NCI-H345 treated with DMSO at 0.1 percent for 48 hours (cell line): ENCODE data around the gene SOAT1.
"Not testable (repeated sequence)": the region's sequence is repeated elsewhere in the genome, so short reads cannot be mapped to it uniquely, and the experiment has no call there.

Experiments
- DNase-seq: peaks from one replicate; lab custom pipeline; 2025; ENCODE audit not compliant: unreplicated experiment; lab: John Stamatoyannopoulos, UW

SOAT1 gene

DNA sequence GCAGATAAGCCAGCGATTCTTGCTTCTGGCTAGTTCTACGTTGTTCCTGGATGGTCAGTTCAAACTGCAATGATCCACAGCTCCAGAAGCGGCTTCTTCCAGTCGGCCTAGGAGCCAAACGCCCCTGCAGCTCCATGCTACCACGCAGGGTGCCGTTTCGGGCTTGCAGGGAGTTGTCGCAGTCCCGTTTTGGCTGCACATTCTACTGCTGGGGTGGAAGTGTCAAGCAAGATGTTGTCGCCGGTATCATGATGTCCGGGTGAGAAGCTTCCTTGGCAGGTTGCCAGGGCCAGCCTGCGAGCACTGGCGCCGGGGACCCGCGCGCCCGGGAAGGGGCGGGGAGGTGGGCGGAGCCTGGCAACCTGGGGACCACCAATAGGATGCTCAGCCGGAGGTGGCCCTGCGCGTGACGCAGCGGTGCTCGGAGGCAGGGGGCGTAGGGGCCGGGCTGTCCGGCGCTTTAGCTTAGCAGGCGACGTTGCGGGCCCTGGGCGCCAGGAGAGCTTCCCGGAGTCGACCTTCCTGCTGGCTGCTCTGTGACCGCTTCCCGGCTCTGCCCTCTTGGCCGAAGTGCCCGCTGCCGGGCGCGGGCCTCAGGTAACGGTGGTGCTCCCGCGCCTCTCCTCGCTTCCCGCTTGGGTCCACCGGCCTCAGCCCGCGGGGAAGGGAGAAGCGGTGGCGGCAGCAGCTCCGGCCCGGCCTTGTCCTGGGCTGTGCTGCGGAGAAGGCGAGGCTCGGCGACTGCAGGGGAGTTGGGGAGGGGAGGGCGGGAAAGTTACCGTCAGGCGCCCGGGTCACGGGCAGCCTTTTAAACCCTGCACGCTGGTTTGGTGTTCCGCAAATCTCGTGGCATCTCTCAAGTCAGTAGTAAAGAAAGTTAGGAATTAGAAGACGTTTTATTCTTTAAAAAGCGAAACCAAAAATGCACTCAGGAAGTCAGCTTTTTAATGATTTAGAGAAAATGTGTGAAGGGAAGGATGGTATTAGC, at the start of gene SOAT1:
Gene SOAT1, plus strand, starts transcription at position 458 of the 988 bp plus-strand sequence. CDS start 8,888 bp downstream, outside the sequence.
- DNase-seq, result peak; percentile 88

DNA sequence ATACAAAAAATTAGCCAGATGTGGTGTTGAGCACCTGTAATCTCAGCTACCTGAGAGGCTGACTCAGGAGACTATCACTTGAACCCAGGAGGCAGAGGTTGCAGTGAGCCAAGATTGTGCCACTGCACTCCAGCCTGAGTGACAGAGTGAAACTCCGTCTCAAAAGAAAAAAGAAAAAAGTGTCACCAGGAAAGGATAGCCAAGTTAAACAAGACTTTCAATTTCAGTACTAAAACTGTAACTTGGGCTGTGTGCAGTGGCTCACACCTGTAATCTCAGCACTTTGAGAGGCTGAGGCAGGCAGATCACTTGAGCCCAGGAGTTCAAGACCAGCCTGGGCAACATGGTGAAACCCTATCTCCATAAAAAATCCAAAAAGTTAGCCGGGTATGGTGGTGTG, 48.2 kb upstream of the SOAT1 start:
- DNase-seq, result not testable (repeated sequence)

DNA sequence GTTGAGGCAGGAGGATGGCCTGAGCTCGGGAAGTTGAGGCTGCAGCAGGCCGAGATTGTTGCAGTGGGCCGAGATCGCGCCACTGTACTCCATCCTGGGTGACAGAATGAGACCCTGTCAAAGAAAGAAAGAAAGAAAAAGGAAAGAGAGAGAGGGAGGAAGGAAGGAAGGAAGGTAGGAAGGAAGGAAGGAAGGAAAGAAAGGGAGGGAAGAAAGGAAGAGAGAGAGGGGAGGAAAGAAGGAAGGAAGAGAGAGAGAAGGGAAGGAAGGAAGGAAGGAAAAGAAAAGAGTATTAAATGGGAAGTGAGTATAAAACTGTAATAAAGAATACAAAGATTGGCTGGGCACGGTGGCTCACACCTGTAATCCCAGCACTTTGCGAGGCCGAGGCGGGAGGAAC, 45.7 kb upstream of the SOAT1 start:
- DNase-seq, result no peak

GRCh38 chr1:179251675-179252074, 41.9 kb upstream of the SOAT1 start:
- DNase-seq, result no peak

DNA sequence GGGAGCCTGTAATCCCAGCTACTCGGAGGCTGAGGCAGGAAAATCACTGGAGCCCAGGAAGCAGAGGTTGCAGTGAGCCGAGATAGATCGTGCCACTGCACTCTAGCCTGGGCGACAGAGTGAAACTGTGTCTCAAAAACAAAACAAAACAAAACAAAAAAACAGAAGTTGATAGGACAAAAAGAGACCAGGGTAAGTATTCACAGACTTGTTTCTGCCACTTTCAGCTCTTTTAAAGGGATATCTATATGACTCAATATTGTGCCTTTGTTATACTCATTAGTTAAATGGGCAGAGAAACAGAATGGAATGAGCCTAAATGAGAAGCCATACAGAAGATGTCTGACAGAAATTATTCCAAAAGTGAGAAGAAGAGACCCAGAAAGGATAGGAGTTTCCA, 41.0 kb upstream of the SOAT1 start:
- no peak for DNase-seq

- no peak for DNase-seq
Measured at GRCh38 chr1:179253286-179253972, 40.2 kb upstream of the SOAT1 start.

- DNase-seq, result no peak
Measured at GRCh38 chr1:179262183-179262582, 31.4 kb upstream of the SOAT1 start.

- DNase-seq, result no peak
Measured at GRCh38 chr1:179263121-179263520, 30.5 kb upstream of the SOAT1 start.

DNA sequence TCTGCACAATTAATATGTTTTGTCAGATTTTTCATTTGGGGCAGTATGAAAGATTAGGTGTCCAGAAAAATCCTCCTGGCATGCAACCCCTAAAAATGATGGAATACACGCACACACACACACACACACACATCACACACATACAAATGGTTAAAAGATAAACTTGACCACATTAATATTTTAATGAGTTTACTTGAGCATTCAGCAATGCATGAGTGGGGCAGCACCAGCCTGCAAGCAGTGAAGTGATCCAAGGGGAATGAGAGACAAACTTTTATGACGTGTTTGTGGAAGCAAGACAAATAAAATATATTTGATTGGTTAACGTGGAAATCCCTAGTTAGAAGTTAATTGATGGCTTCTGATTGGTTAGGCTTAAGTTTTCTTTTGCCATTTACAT, 29.1 kb upstream of the SOAT1 start:
- DNase-seq, result no peak

GRCh38 chr1:179269071-179269470, 24.5 kb upstream of the SOAT1 start:
- DNase-seq, result no peak

DNA sequence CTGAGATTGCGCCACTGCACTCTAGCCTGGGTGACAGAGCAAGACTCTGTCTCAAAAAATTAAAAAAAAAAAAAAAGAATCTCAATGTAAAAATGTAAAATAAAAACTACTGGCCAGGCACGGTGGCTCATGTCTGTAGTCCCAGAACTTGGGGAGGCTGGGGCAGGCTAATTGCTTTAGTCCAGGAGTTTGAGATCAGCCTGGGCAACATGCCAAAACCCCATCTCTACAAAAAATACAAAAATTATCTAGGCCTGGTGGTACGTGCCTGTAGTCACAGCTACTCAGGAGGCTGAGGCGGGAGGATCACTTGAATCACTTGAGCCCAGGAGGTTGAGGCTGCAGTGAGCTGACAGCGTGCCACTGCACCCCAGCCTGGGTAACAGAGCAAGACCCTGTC, 19.2 kb upstream of the SOAT1 start:
- not testable (repeated sequence) for DNase-seq

GRCh38 chr1:179278920-179279319, 14.7 kb upstream of the SOAT1 start:
- DNase-seq, result no peak

GRCh38 chr1:179283992-179284391, 9.6 kb upstream of the SOAT1 start:
- no peak for DNase-seq

- no peak for DNase-seq
Measured at GRCh38 chr1:179287946-179288345, 5.7 kb upstream of the SOAT1 start.

DNA sequence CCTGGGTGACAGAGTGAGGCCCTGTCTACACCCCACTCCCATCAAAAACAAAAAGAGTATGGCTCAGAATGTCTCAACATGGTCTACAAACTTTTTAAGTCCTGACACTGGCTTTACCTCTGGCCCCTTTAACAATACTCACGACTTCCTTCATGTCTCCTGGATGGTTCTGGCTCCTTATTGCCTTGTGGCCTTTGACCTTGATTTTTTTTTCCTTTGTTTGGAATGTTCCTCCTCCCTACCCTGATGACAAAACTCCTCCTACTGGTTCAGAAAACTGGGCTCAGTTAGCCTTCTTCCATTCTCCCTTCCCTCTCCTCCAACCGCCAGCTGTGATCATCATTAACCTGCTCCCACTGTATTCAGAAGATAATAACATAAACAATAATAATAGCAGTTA, 4.6 kb upstream of the SOAT1 start:
- no peak for DNase-seq

- DNase-seq, result no peak
Measured at GRCh38 chr1:179295164-179295755, 1.7 kb downstream of the SOAT1 start.

- no peak for DNase-seq
Measured at GRCh38 chr1:179296356-179297104, 2.9 kb downstream of the SOAT1 start.

DNA sequence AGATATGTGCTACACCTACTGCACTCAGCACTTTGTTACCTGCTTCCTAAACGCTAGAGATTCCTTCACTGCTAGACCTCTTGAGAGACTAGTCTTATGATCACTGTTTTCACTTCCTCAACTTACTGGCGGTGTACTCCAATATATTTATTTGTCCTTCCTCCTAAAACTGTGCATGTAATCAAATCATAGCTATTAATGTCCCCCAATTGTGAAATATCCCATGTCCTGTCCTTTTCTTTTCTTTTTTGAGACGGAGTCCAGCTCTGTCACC, 3.4 kb downstream of the SOAT1 start:
- DNase-seq, result no peak

DNA sequence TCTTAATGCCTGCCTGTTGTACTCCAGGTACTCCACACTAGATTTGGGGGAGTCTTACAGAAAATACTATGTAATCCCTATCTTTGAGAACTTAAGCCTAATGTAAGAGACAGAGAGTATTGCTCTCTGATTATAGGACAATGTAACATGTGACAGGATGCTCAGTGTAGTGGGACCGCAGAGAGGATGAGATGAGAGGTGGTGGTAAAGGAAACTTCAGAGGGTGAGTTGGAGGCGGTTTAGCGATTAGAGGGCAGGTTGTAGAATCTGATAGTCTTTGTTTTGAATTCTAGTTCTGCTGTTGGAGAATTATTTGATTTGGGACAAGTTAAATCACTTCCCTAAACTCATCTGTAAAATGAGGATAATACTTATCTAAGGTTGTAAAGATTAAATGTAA, 5.4 kb downstream of the SOAT1 start:
- DNase-seq, result no peak

DNA sequence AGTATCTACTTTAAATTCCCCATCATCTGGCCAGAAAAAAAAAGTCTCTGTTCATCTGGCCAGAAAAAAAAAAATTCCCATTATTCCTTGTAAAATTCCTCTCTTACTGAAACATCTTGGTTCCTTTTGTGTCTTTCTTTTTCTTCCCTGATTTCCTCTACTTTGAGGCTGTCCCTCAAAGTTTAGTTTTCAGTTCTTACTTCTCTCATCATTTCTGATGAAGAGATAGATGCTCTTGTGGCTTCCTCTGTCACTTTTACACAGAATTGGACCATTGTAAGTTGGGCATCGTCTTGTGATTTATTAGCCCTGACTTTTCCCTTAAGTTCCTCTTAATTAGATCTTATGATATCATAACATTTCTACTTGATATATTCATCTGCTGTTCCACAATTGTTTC, 6.5 kb downstream of the SOAT1 start:
- no peak for DNase-seq

- no peak for DNase-seq
Measured at GRCh38 chr1:179302070-179302469, 8.5 kb downstream of the SOAT1 start.
